ENCODE data around the gene TMEM54. TPM values are rescaled to one million over a fixed set of nuclear protein-coding genes. Genes with fewer than 3 reads are reported as not detected.
A peak's percentile ranks its signal among the peaks of the same experiment; 100 is the strongest.

The TMEM54 gene
- total and polyA plus RNA-seq, 2 of the 13 experiments (the other 11 are each of a cell fraction or from before 2014, with no cell fraction given): 2.5 to 2.9 TPM

- TF ChIP-seq SNAPC4 (CRISPR knock-in tag; IDR thresholded peaks at IDR 0.05): peak; percentile 94
- TF ChIP-seq KDM5B (CRISPR knock-in tag; IDR thresholded peaks at IDR 0.05; ENCODE audit: borderline replicate concordance): peak; percentile 99
- TF ChIP-seq FOXK2 (IDR thresholded peaks at IDR 0.05): no peak
- TF ChIP-seq ZNF513 (CRISPR knock-in tag; conservative IDR thresholded peaks at IDR 0.05): no peak
- TF ChIP-seq STAT5B (CRISPR knock-in tag; IDR thresholded peaks at IDR 0.05): peak; percentile 99
- TF ChIP-seq GFI1 (CRISPR knock-in tag; IDR thresholded peaks at IDR 0.05; ENCODE audit: borderline replicate concordance): peak; percentile 80; the same call in 1 of the 2 replicates
- TF ChIP-seq CBFB (CRISPR knock-in tag; IDR thresholded peaks at IDR 0.05): peak; percentile 85
- TF ChIP-seq KLF12 (CRISPR knock-in tag; IDR thresholded peaks at IDR 0.05; ENCODE audit: borderline replicate concordance): peak; percentile 97
- no peak for TF ChIP-seq NFIC (IDR thresholded peaks at IDR 0.05; ENCODE audit: low read length)
- TF ChIP-seq ATF3 (CRISPR knock-in tag; IDR thresholded peaks at IDR 0.05): peak; percentile 87
- TF ChIP-seq ZNF800 (CRISPR knock-in tag; IDR thresholded peaks at IDR 0.05): peak; percentile 94
- no peak for TF ChIP-seq AGO2 (optimal IDR thresholded peaks at IDR 0.05; ENCODE audit: low read depth, low read length)
- no peak for TF ChIP-seq ATF1 (CRISPR knock-in tag; IDR thresholded peaks at IDR 0.05)
- peak; percentile 51; the same call in 1 of the 2 replicates for TF ChIP-seq CENPBD1 (CRISPR knock-in tag; IDR thresholded peaks at IDR 0.05; ENCODE audit: borderline replicate concordance, low read depth)
- TF ChIP-seq TCF12 (IDR thresholded peaks at IDR 0.05): no peak
- peak; percentile 58; the same call in 1 of the 2 replicates for TF ChIP-seq TCF12 (CRISPR knock-in tag; IDR thresholded peaks at IDR 0.05)
- TF ChIP-seq ARID3A (IDR thresholded peaks at IDR 0.05; ENCODE audit: low read depth, low read length): no peak
- no peak for TF ChIP-seq NFE2 (CRISPR knock-in tag; IDR thresholded peaks at IDR 0.05)
Measured at GRCh38 chr1:32886004-32886827, 15.0 kb downstream of the TMEM54 start, which contains the start of gene HPCA (continued).
